Naive thymus-derived CD4-positive, alpha-beta T cell (primary cell): Measurements from ENCODE around the gene PCSK2. TPM values are rescaled to one million over a fixed set of nuclear protein-coding genes. Genes with fewer than 3 reads are reported as not detected.

ENCODE experiments used
- ATAC-seq: fragments of 150-1000 bp; cut with Tn5 transposase; 2 replicates; pipeline ENCODE4 v1.10.0; 2021; ENCODE audit warnings: mild to moderate bottlenecking, moderate library complexity
- CTCF ChIA-PET: fragments of 350-600 bp; sonication (Branson Sonifier 250); formaldehyde crosslinking; loops from one replicate; lab custom pipeline; 2021; ENCODE audit warnings: antibody characterized with exemption; lab: Charles Lee
- POLR2A ChIA-PET: fragments of 350-600 bp; sonication (Branson Sonifier 250); formaldehyde crosslinking; loops from one replicate; lab custom pipeline; 2021; ENCODE audit warnings: antibody characterized with exemption, inconsistent platforms; lab: Charles Lee
- DNase-seq, 9 donors: peaks; one replicate each; pipeline versions ENCODE4 v3.0.0 to v3.0.0-alpha.2; 2020 to 2022; ENCODE audit warnings: mixed read lengths in 1 of 9
- H3K27ac ChIP-seq: one replicate; pipeline ENCODE4 v1.7.0; 2013; ENCODE audit warnings: mild to moderate bottlenecking, low read depth, low read length, moderate library complexity
- H3K27me3 ChIP-seq, 2 donors: one replicate each; pipeline ENCODE4 v1.7.0; 2013; ENCODE audit warnings: low read length in 2 of 2, mild to moderate bottlenecking in 2 of 2, moderate library complexity in 2 of 2; ENCODE audit not compliant: control insufficient read depth in 2 of 2, insufficient read depth in 2 of 2
- H3K36me3 ChIP-seq, 3 experiments: 1 replicate in 2 of 3; 2 replicates in 1 of 3; pipeline ENCODE4 v1.7.0; 2013; ENCODE audit warnings: low read length in 3 of 3, mild to moderate bottlenecking in 3 of 3, moderate library complexity in 1 of 3; ENCODE audit not compliant: insufficient read depth in 3 of 3, control insufficient read depth in 2 of 3
- H3K4me1 ChIP-seq, 2 donors: one replicate each; pipeline ENCODE4 v1.7.0; 2013; ENCODE audit warnings: low read length in 2 of 2, mild to moderate bottlenecking in 2 of 2, moderate library complexity in 1 of 2; ENCODE audit not compliant: control insufficient read depth in 2 of 2, insufficient read depth in 2 of 2
- H3K4me3 ChIP-seq: 2 replicates; pipeline ENCODE4 v1.7.0; 2013; ENCODE audit warnings: mild to moderate bottlenecking, low read length
- H3K9me3 ChIP-seq, 3 experiments: 1 replicate in 2 of 3; 2 replicates in 1 of 3; pipeline ENCODE4 v1.7.0; 2013; ENCODE audit warnings: low read length in 3 of 3; ENCODE audit not compliant: control insufficient read depth in 2 of 3
- H3K27ac Mint-ChIP-seq, 9 donors: one replicate each; pipeline ENCODE4 v1.8.0; 2020 to 2022; ENCODE audit warnings: mixed read lengths in 9 of 9, mild to moderate bottlenecking in 8 of 9, moderate library complexity in 5 of 9, inconsistent platforms in 2 of 9
- H3K27me3 Mint-ChIP-seq, 5 donors: one replicate each; pipeline ENCODE4 v1.8.0; 2021 to 2022; ENCODE audit warnings: mixed read lengths in 5 of 5, mild to moderate bottlenecking in 1 of 5
- H3K36me3 Mint-ChIP-seq, 5 donors: one replicate each; pipeline ENCODE4 v1.8.0; 2020 to 2022; ENCODE audit warnings: mixed read lengths in 5 of 5, mild to moderate bottlenecking in 3 of 5, inconsistent platforms in 1 of 5
- H3K4me1 Mint-ChIP-seq, 7 donors: one replicate each; pipeline ENCODE4 v1.8.0; 2020 to 2022; ENCODE audit warnings: mixed read lengths in 7 of 7, mild to moderate bottlenecking in 3 of 7, inconsistent platforms in 1 of 7
- H3K4me3 Mint-ChIP-seq, 10 donors: one replicate each; pipeline ENCODE4 v1.8.0; 2020 to 2022; ENCODE audit warnings: mild to moderate bottlenecking in 10 of 10, mixed read lengths in 10 of 10, moderate library complexity in 6 of 10, inconsistent platforms in 2 of 10
- H3K9me3 Mint-ChIP-seq, 11 donors: one replicate each; pipeline ENCODE4 v1.8.0; 2020 to 2022; ENCODE audit warnings: mixed read lengths in 11 of 11, mild to moderate bottlenecking in 4 of 11, inconsistent platforms in 1 of 11, moderate library complexity in 1 of 11
- intact Hi-C, 2 donors: fragments of 100-400 bp; cut with micrococcal nuclease; formaldehyde crosslinking; loops; one replicate each; pipeline ENCODE4 v1.15.1; 2023
- polyA plus RNA-seq, 2 donors: library from polyadenylated mRNA; unstranded; fragments of 300-500 nt; fragmentation: Illumina TruSeq; gene quantifications; one replicate each; pipeline ENCODE4 v1.2.3, GENCODE V29; 2021
- total RNA-seq, 6 experiments: library from RNA in 5 of 6; stranded (reverse) in 5 of 6; gene quantifications; 1 replicate in 5 of 6; 2 replicates in 1 of 6; pipeline ENCODE4 v1.2.3 and lab custom pipeline; 2021 to 2026

PCSK2 gene
- total and polyA plus RNA-seq, 7 experiments from 2014 or later: not detected

GRCh38 chr20:17419479-17420041 is 192.7 kb downstream of the PCSK2 start:
- Mint-ChIP-seq H3K27me3 (peaks cover 0 to 26% (median 11%) of the 10 kb centered on the region in 5 donors), H3K9me3 (peaks cover 0 to 16% (median 6%) of the 10 kb centered on the region in 11 donors), H3K4me1 (no peaks in the 10 kb centered on the region), H3K36me3 (no peaks in the 10 kb centered on the region), H3K27ac (no peak overlapping the region), H3K4me3 (no peak overlapping the region)
- H3K4me1 ChIP-seq: no peaks in the 10 kb centered on the region
- H3K36me3 ChIP-seq: no peaks in the 10 kb centered on the region
- H3K9me3 ChIP-seq: no peaks in the 10 kb centered on the region
- POLR2A ChIA-PET: no interaction called here
- H3K27ac ChIP-seq: no peak overlapping the region
- H3K27me3 ChIP-seq: no peaks in the 10 kb centered on the region
- CTCF ChIA-PET: no interaction called here
- H3K4me3 ChIP-seq: no peak overlapping the region
- DNase-seq (no peak), ATAC-seq (no peak)
- intact Hi-C loops: loop anchor here in 1 of 2 donors (10.0 kb wide), 1 partner anchor 55 kb away; no protein-coding TSS in a partner anchor

- intact Hi-C loops: no loop called here
- no peak overlapping the region for H3K4me3 ChIP-seq
- H3K4me1 ChIP-seq: no peaks in the 10 kb centered on the region
- Mint-ChIP-seq H3K27ac (no peak overlapping the region), H3K36me3 (no peaks in the 10 kb centered on the region), H3K9me3 (peaks cover 0 to 5% (median 0%) of the 10 kb centered on the region in 11 donors), H3K4me1 (no peaks in the 10 kb centered on the region), H3K4me3 (no peak overlapping the region), H3K27me3 (peaks cover 0 to 22% (median 11%) of the 10 kb centered on the region in 5 donors)
- CTCF ChIA-PET: interaction anchor here (1.2 kb wide), 1 partner anchor 12 kb away, joined by 3 read pairs; no protein-coding TSS in a partner anchor
- no peak for DNase-seq
- H3K9me3 ChIP-seq: no peaks in the 10 kb centered on the region
- H3K27me3 ChIP-seq: no peaks in the 10 kb centered on the region
- POLR2A ChIA-PET: no interaction called here
- H3K36me3 ChIP-seq: no peaks in the 10 kb centered on the region
- ATAC-seq: no peak
- no peak overlapping the region for H3K27ac ChIP-seq
Observed at GRCh38 chr20:17421493-17421892, 194.7 kb downstream of the PCSK2 start.

GRCh38 chr20:17423782-17424181 is 196.9 kb downstream of the PCSK2 start:
- Mint-ChIP-seq H3K4me3 (no peak overlapping the region), H3K36me3 (no peaks in the 10 kb centered on the region), H3K4me1 (no peaks in the 10 kb centered on the region), H3K27ac (no peak overlapping the region), H3K27me3 (peaks cover 0 to 18% (median 6%) of the 10 kb centered on the region in 5 donors), H3K9me3 (peaks cover 0 to 3% (median 0%) of the 10 kb centered on the region in 11 donors)
- DNase-seq (no peak), ATAC-seq (no peak)
- no peaks in the 10 kb centered on the region for H3K9me3 ChIP-seq
- H3K4me1 ChIP-seq: no peaks in the 10 kb centered on the region
- no peak overlapping the region for H3K4me3 ChIP-seq
- CTCF ChIA-PET: no interaction called here
- H3K27ac ChIP-seq: no peak overlapping the region
- H3K36me3 ChIP-seq: no peaks in the 10 kb centered on the region
- intact Hi-C loops: no loop called here
- POLR2A ChIA-PET: no interaction called here
- H3K27me3 ChIP-seq: no peaks in the 10 kb centered on the region

GRCh38 chr20:17427638-17428037 is 200.8 kb downstream of the PCSK2 start:
- Mint-ChIP-seq H3K4me3 (no peak overlapping the region), H3K4me1 (peaks cover 0 to 5% (median 0%) of the 10 kb centered on the region in 7 donors), H3K36me3 (no peaks in the 10 kb centered on the region), H3K27ac (no peak overlapping the region), H3K27me3 (peaks cover 7 to 25% (median 15%) of the 10 kb centered on the region in 5 donors), H3K9me3 (peaks cover 0 to 3% (median 0%) of the 10 kb centered on the region in 11 donors)
- H3K27me3 ChIP-seq: no peaks in the 10 kb centered on the region
- ChIA-PET CTCF (no interaction called here), POLR2A (no interaction called here)
- H3K4me3 ChIP-seq: no peak overlapping the region
- DNase-seq: no peak
- intact Hi-C loops: no loop called here
- H3K27ac ChIP-seq: no peak overlapping the region
- ATAC-seq: no peak
- H3K36me3 ChIP-seq: no peaks in the 10 kb centered on the region
- no peaks in the 10 kb centered on the region for H3K9me3 ChIP-seq
- no peaks in the 10 kb centered on the region for H3K4me1 ChIP-seq

GRCh38 chr20:17430125-17430950 is 203.5 kb downstream of the PCSK2 start:
- Histone ChIP-seq H3K4me3 (no peak overlapping the region), H3K36me3 (no peaks in the 10 kb centered on the region), H3K27me3 (no peaks in the 10 kb centered on the region), H3K9me3 (no peaks in the 10 kb centered on the region), H3K27ac (no peak overlapping the region), H3K4me1 (no peaks in the 10 kb centered on the region)
- ChIA-PET POLR2A (no interaction called here), CTCF (interaction anchor here (0.8 kb wide), 1 partner anchor 627 kb away, joined by 3 read pairs; no protein-coding TSS in a partner anchor)
- Mint-ChIP-seq H3K9me3 (peaks cover 0 to 2% (median 0%) of the 10 kb centered on the region in 11 donors), H3K4me1 (peaks cover 0 to 5% (median 0%) of the 10 kb centered on the region in 7 donors), H3K27me3 (peaks cover 11 to 22% (median 17%) of the 10 kb centered on the region in 5 donors), H3K27ac (no peak overlapping the region), H3K36me3 (no peaks in the 10 kb centered on the region), H3K4me3 (no peak overlapping the region)
- DNase-seq (no peak), ATAC-seq (no peak)
- intact Hi-C loops: loop anchor here in 1 of 2 donors (2.0 kb wide), 1 partner anchor 626 kb away; no protein-coding TSS in a partner anchor

GRCh38 chr20:17431621-17432364 is 205.0 kb downstream of the PCSK2 start:
- DNase-seq: peak in 8 of 9 donors; percentile 16 to 47 (median 26)
- no peak overlapping the region for H3K4me3 ChIP-seq
- no peaks in the 10 kb centered on the region for H3K4me1 ChIP-seq
- H3K27me3 Mint-ChIP-seq: peaks cover 15 to 29% (median 21%) of the 10 kb centered on the region in 5 donors
- CTCF ChIA-PET: interaction anchor here (1.0 to 1.1 kb wide), 2 partner anchors 22 to 621 kb away, joined by 3 to 4 read pairs; no protein-coding TSS in a partner anchor
- no peaks in the 10 kb centered on the region for H3K36me3 Mint-ChIP-seq
- no peak overlapping the region for H3K4me3 Mint-ChIP-seq
- H3K27ac Mint-ChIP-seq: no peak overlapping the region
- no peaks in the 10 kb centered on the region for H3K36me3 ChIP-seq
- no peak for ATAC-seq
- no peaks in the 10 kb centered on the region for H3K9me3 ChIP-seq
- POLR2A ChIA-PET: no interaction called here
- H3K9me3 Mint-ChIP-seq: no peaks in the 10 kb centered on the region
- H3K4me1 Mint-ChIP-seq: peaks cover 0 to 5% (median 0%) of the 10 kb centered on the region in 7 donors
- H3K27me3 ChIP-seq: no peaks in the 10 kb centered on the region
- no peak overlapping the region for H3K27ac ChIP-seq
- intact Hi-C loops: loop anchor here in 1 of 2 donors (2.0 kb wide), 1 partner anchor 627 kb away; no protein-coding TSS in a partner anchor
